Measurements from ENCODE around the gene PLD3.

PLD3 gene, protein sequence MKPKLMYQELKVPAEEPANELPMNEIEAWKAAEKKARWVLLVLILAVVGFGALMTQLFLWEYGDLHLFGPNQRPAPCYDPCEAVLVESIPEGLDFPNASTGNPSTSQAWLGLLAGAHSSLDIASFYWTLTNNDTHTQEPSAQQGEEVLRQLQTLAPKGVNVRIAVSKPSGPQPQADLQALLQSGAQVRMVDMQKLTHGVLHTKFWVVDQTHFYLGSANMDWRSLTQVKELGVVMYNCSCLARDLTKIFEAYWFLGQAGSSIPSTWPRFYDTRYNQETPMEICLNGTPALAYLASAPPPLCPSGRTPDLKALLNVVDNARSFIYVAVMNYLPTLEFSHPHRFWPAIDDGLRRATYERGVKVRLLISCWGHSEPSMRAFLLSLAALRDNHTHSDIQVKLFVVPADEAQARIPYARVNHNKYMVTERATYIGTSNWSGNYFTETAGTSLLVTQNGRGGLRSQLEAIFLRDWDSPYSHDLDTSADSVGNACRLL
- 34.9 to 40.1 reads per million in 2 donors for total RNA-seq

GRCh38 chr19:40348125-40348913 is at the start of gene PLD3, which contains the start of gene C19orf47:
Gene PLD3, plus strand, starts transcription at chr19:40348695. Its CDS starts 17,789 bp downstream, at chr19:40366484.
Gene C19orf47, minus strand, starts transcription at chr19:40348397. Its CDS starts 6,540 bp downstream, at chr19:40341857.
- DNase-seq: peak; percentile 94 to 100 (median 99)

GRCh38 chr19:40300668-40301067 is 47.8 kb upstream of the PLD3 start:
- DNase-seq: no peak

GRCh38 chr19:40302224-40303011 is 46.1 kb upstream of the PLD3 start:
- DNase-seq: no peak

DNA sequence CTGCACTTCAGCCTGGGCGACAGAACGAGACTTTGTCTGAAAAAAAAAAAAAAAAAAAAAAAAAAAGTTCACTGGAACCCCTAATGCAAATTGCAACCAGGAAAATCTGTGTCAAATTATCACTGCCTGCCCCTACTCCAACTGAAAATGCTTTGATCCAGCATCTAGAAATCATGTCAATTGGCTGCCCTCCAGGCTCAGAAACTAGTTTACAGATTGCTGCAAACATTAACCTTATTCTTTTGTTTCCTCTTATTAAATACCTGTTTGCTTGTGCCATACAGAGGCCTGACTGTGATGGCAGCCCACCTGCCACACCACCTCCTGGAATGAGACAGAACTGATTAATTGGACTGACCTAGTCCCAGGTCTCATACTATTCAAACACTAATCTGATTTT is 44.7 kb upstream of the PLD3 start:
- no peak for DNase-seq

DNA sequence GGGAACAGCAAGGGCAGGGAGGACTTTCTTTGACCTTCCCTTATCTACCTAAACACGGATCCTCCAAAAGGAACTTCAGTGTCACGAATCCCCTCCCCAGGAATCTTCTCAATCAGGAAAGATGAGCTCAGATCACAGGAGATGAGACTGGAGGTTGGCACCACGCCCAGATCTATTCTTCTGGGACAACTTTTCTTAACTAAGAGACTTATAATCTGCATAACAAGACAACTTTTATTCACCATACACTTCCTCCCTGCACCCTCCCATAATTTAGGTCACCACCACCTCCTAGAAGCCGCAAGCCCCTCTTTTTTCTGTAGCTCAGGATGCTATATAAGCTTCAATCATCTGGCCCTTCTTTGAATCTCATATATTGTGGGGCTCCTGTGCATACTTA is 44.2 kb upstream of the PLD3 start:
- no peak for DNase-seq

- peak in 4 of 5 experiments; percentile 37 to 86 (median 50) for DNase-seq
Observed at GRCh38 chr19:40305403-40305802, 43.1 kb upstream of the PLD3 start.

DNA sequence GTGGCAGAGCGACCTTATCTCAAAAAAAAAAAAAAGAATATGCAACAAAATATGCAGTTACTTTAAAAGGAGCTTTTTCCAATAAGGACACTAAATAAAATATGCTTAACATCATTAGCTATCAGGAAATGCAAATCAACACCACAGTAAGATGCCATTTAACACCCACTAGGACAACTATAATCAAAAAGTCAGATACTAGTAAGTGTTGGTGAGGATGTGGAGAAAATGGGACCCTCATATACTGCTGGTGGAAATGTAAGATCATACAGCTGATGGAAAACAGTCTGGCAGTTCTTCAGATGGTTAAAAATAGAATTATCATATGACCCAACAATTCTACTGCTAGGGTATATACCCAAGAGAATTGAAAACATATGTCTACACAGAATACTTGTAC is 38.8 kb upstream of the PLD3 start:
- DNase-seq: no peak

- peak in 1 of 5 experiments; percentile 64 for DNase-seq
Observed at GRCh38 chr19:40312533-40312932, 36.0 kb upstream of the PLD3 start.

GRCh38 chr19:40313229-40313983 is 35.1 kb upstream of the PLD3 start:
- DNase-seq: no peak

- no peak for DNase-seq
Observed at GRCh38 chr19:40314656-40315055, 33.8 kb upstream of the PLD3 start.

- no peak for DNase-seq
Observed at GRCh38 chr19:40315812-40316470, 32.6 kb upstream of the PLD3 start.

DNA sequence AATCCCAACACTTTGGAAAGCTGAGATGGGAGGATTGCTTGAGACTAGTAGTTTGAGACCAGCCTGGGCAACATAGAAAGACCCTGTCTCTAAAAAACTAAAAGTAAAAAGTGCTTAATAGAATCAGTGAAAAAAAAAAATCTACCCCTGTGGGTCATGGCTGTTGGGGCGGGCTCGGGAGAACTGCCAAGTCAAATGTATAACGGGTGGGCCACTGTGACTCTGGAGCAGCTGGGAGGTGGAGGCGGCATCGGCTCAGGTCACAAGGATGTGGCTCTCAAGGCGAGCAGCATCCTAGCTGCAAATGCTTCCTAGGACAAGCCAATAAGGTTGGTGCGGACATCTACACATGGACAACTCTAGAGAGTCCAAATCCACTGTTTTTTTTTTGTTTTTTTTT is 31.2 kb upstream of the PLD3 start:
- no peak for DNase-seq

DNA sequence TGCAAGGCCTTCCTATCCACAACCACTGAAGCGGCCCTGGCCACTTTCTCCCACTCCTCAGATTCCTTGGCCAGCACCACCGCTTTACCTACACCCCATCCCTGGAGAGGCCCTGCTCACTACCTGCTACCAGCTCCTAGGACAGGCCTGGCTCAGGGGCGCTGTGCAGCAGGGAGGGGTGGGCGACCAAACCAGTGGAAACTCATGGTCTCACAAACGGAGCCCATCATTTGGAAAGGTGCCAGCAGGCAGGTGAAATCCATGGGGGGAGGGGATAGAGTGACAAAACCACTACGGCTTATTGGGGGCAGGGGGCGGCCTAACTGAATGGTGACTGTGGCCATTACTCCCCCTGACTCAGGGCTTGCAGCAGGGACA is 27.9 kb upstream of the PLD3 start:
- no peak for DNase-seq

- DNase-seq: no peak
Observed at GRCh38 chr19:40321076-40321475, 27.4 kb upstream of the PLD3 start.

- DNase-seq: no peak
Observed at GRCh38 chr19:40321566-40322270, 26.8 kb upstream of the PLD3 start.

DNA sequence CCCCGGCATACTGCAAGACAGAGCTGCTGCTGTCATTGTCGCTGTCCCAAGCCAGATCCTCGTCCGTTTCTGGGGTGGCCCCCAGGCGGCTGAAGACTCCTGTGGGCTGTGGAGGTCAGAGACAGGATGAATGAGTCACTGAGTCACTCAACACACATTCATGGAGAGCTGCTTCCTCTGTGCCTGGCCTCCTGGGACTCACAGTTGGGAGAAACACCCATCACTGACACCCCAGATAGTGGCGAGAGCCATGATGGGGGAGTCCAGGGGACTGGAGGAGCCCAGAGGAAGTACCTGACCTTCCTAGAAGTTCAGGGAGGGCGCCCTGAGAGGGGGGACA is 26.3 kb upstream of the PLD3 start:
- DNase-seq: no peak

DNA sequence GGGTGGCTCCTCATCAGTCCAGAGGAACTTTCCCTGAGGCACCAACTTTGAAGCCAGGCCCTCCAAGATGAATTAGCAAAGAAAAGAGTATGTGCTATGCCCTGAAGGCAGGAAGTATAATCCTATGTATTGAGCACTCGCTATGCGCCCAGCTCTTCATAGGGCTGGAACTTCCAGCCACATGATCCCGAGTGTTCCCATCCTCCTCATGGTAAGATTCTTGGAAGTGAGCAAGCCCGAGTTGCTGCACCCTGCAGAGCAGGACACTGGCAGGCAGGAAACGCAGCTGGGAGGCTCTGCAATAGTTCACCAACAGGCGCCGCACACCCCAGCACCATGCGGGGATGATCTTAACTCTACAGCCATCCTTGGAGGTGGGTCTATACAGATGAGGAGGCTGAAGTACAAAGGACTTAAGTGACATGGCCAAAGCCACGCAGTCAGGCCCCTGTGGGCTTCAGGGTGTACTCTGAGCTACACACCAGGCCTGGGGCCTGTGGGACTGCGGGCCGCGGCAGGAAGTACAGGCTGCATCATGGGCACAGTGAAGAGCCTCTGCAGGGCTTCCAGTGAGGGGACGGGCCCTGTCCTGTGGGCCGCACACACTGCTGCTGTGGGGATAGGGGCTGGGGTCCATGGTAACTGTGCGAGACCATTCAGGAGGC is 25.4 kb upstream of the PLD3 start:
- DNase-seq: no peak

DNA sequence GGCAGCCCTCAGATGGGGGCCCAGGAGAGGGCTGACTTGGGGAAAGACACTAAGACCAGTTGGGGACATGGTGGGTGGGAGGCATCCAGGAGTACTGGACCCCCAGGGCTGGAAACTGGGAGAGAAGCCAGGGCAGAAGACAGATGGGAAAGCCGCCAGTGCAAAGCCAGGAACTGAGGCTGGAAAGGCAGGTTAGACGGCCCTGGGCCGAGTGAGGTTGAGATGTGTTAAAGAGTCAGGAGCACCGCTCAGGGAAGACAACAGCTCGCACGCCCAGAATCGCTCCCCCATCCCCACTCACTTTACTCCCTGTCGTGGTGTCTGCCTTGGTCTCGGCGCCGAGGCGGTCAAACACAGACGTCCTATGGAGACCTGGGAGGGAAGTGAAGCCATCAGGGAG is 24.8 kb upstream of the PLD3 start:
- no peak for DNase-seq

DNA sequence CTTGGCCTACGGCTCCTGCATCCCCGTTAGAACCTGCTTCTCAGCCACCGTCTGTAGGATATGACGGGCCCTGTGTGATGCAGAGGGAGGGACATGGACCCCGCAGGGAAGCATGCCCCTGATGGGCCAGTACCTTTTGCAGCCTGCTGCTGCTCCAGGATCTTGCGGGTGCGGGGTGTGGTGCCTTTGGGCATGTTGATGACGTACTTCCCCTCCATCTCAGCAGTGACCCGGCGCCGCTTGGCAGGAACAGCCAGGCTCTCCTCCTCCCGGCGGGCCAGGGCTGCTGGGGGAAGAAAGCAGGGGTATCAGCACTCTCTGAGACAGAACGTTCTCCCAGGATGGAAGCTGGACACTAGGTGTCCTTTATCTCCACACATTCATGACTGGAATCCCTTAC is 22.3 kb upstream of the PLD3 start:
- no peak for DNase-seq

DNA sequence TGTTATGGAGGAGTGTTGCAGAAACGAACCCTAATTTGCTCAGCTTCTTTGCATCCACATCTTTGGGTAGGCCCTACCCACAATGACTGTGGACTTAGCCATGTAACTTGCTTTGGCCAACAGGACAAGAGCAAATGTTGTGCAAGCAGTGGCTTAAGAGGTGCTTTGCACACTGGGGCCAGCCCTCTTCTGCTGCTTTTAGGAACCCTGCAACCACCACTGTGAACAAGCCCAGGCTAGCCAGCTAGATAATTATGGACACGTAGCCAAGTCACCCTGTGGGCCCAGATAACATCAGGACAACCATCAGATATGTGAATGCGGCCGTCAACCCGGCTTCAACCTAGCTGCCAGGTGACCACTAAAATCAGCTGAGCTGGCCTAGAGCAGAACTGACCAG is 17.4 kb upstream of the PLD3 start:
- DNase-seq: no peak
